Activated CD4-positive, alpha-beta T cell treated with anti-CD3 and anti-CD28 coated beads for 36 hours (primary cell): ENCODE results near the gene TMEFF1. TPM values are rescaled to one million over a fixed set of nuclear protein-coding genes. Genes with fewer than 3 reads are reported as not detected.

ENCODE experiments used
- ATAC-seq: fragments of 200-7000 bp; cut with Tn5 transposase; one replicate; pipeline ENCODE4 v1.10.0; 2021; ENCODE audit warnings: mild to moderate bottlenecking, moderate library complexity
- CTCF ChIA-PET: fragments of 350-600 bp; sonication (Branson Sonifier 250); formaldehyde crosslinking; loops from one replicate; lab custom pipeline; 2021; ENCODE audit warnings: antibody characterized with exemption; lab: Charles Lee
- POLR2A ChIA-PET: fragments of 350-600 bp; sonication (Branson Sonifier 250); formaldehyde crosslinking; loops from one replicate; lab custom pipeline; 2021; ENCODE audit warnings: antibody characterized with exemption, inconsistent platforms; lab: Charles Lee
- DNase-seq: peaks from one replicate; pipeline ENCODE4 v3.0.0-alpha.2; 2020
- H3K27ac Mint-ChIP-seq: one replicate; pipeline ENCODE4 v1.8.0; 2021; ENCODE audit warnings: mixed read lengths
- H3K27me3 Mint-ChIP-seq: one replicate; pipeline ENCODE4 v1.8.0; 2021; ENCODE audit warnings: mixed read lengths
- H3K36me3 Mint-ChIP-seq: one replicate; pipeline ENCODE4 v1.8.0; 2021; ENCODE audit warnings: low read depth, mixed read lengths
- H3K4me1 Mint-ChIP-seq: one replicate; pipeline ENCODE4 v1.8.0; 2021; ENCODE audit warnings: mixed read lengths
- H3K4me3 Mint-ChIP-seq: one replicate; pipeline ENCODE4 v1.8.0; 2021; ENCODE audit warnings: mild to moderate bottlenecking, moderate library complexity, mixed read lengths
- H3K9me3 Mint-ChIP-seq: one replicate; pipeline ENCODE4 v1.8.0; 2021; ENCODE audit warnings: low read depth, mixed read lengths
- intact Hi-C, 2 experiments: fragments of 100-400 bp; cut with DNase I in 1 of 2; cut with micrococcal nuclease in 1 of 2; formaldehyde crosslinking; loops; one replicate each; pipeline versions ENCODE4 v1.14.2 to v1.15.1; 2022 to 2024; cut with DNase I, micrococcal nuclease
- total RNA-seq, 2 experiments: library from RNA; stranded (reverse); gene quantifications; one replicate each; pipeline ENCODE4 v1.2.3, GENCODE V29; 2021

The TMEFF1 gene
- total RNA-seq, 2 experiments from 2014 or later, result 0.27 TPM; not detected in 1

GRCh38 chr9:100448266-100448665 is 24.7 kb upstream of the TMEFF1 start:
- H3K36me3 Mint-ChIP-seq, result peaks cover 19% of the 10 kb centered on the region
- POLR2A ChIA-PET, result no interaction called here
- intact Hi-C loops, result no loop called here
- H3K27me3 Mint-ChIP-seq, result no peaks in the 10 kb centered on the region
- no peaks in the 10 kb centered on the region for H3K9me3 Mint-ChIP-seq
- no peak overlapping the region for H3K4me3 Mint-ChIP-seq
- peaks cover 7% of the 10 kb centered on the region for H3K4me1 Mint-ChIP-seq
- no peak for ATAC-seq
- DNase-seq, result no peak
- CTCF ChIA-PET, result no interaction called here
- no peak overlapping the region for H3K27ac Mint-ChIP-seq

- no peak for DNase-seq
- POLR2A ChIA-PET, result no interaction called here
- ATAC-seq, result peak; percentile 55
- Mint-ChIP-seq H3K4me1 (peaks cover 7% of the 10 kb centered on the region), H3K4me3 (no peak overlapping the region), H3K27me3 (no peaks in the 10 kb centered on the region), H3K36me3 (peaks cover 17% of the 10 kb centered on the region), H3K9me3 (no peaks in the 10 kb centered on the region), H3K27ac (no peak overlapping the region)
- CTCF ChIA-PET, result no interaction called here
- intact Hi-C loops, result no loop called here
Observed at GRCh38 chr9:100449420-100449819, 23.5 kb upstream of the TMEFF1 start.

GRCh38 chr9:100452894-100453293 is 20.1 kb upstream of the TMEFF1 start:
- DNase-seq, result no peak
- Mint-ChIP-seq H3K9me3 (no peaks in the 10 kb centered on the region), H3K4me3 (no peak overlapping the region), H3K4me1 (peaks cover 7% of the 10 kb centered on the region), H3K27me3 (no peaks in the 10 kb centered on the region), H3K27ac (no peak overlapping the region), H3K36me3 (peaks cover 16% of the 10 kb centered on the region)
- ATAC-seq, result no peak
- ChIA-PET CTCF (interaction anchor here (1.8 kb wide), 1 partner anchor 15 kb away, joined by 7 read pairs; no protein-coding TSS in a partner anchor), POLR2A (no interaction called here)
- intact Hi-C loops, result no loop called here

DNA sequence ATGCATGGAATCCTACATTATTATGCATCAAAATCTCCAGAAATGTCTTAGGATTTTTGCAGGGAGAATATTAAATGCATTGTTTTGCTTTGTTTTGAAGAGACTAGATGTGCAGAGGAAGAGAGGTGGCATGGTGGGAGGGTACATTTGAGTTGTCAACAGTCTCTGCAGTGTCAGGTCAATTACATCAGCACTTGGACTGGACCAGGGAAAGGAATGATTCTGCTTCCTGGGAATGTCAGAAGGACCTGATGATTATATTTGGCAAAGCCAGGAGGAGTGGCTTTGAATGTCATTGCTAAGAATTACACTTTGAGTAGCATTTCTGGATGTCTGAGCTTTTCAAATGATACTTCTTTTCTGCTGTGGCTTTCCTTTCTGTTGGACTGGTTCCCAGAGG is 17.5 kb upstream of the TMEFF1 start:
- CTCF ChIA-PET, result no interaction called here
- Mint-ChIP-seq H3K9me3 (no peaks in the 10 kb centered on the region), H3K27me3 (no peaks in the 10 kb centered on the region), H3K4me3 (no peak overlapping the region), H3K27ac (no peak overlapping the region), H3K36me3 (peaks cover 15% of the 10 kb centered on the region), H3K4me1 (no peaks in the 10 kb centered on the region)
- DNase-seq (no peak), ATAC-seq (no peak)
- POLR2A ChIA-PET, result no interaction called here
- intact Hi-C loops, result no loop called here

DNA sequence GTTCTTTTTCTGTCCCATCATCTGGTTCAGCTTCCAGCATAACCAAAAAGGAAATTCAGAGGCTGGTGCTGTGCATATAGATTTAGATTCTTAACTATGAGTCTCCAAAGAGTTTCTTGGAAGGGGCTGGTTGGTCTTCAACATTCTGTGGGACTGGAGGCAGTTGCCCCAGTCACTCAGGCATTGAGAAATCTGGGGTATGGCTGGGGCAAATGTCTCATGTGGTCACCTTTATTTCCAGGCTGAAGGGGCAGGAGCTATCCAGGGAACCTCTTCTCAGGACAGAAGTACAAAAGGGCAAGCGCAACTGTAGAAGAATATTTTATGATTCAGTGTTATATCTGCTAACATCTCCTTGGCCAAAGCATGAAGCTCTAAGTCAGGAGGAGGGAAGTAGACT is 15.4 kb upstream of the TMEFF1 start:
- ChIA-PET CTCF (no interaction called here), POLR2A (no interaction called here)
- no peaks in the 10 kb centered on the region for H3K27me3 Mint-ChIP-seq
- no peaks in the 10 kb centered on the region for H3K9me3 Mint-ChIP-seq
- intact Hi-C loops, result no loop called here
- peaks cover 3% of the 10 kb centered on the region for H3K36me3 Mint-ChIP-seq
- no peak overlapping the region for H3K4me3 Mint-ChIP-seq
- no peaks in the 10 kb centered on the region for H3K4me1 Mint-ChIP-seq
- no peak overlapping the region for H3K27ac Mint-ChIP-seq
- DNase-seq (no peak), ATAC-seq (no peak)

GRCh38 chr9:100459963-100460362 is 13.0 kb upstream of the TMEFF1 start:
- no peak overlapping the region for H3K4me3 Mint-ChIP-seq
- ATAC-seq (no peak), DNase-seq (no peak)
- peaks cover 1% of the 10 kb centered on the region for H3K27me3 Mint-ChIP-seq
- no peak overlapping the region for H3K27ac Mint-ChIP-seq
- no peaks in the 10 kb centered on the region for H3K4me1 Mint-ChIP-seq
- CTCF ChIA-PET, result interaction anchor here (0.7 to 1.3 kb wide), 3 partner anchors 9 to 34 kb away, joined by 3 to 4 read pairs (median 4); no protein-coding TSS in a partner anchor
- H3K36me3 Mint-ChIP-seq, result no peaks in the 10 kb centered on the region
- POLR2A ChIA-PET, result no interaction called here
- no peaks in the 10 kb centered on the region for H3K9me3 Mint-ChIP-seq
- intact Hi-C loops, result no loop called here

DNA sequence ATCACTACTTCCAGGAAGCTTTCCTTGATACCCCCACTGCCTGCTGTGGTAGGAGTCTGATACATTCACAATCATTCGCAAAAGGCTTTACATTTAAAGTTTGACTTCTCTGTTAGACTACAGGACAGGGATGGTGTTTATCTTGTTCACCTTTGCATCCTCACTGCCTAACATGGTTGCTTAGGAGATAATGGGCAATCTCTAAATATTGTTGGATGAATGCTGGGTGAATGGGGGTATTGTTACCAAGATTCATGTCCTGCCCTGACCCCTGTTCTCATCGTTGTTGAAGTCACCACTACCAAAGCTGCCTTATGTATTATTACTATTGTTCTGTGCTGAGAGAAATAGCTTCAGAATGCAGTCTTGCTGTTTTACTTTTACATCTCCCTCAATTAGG is 7.7 kb upstream of the TMEFF1 start:
- Mint-ChIP-seq H3K9me3 (no peaks in the 10 kb centered on the region), H3K4me3 (no peak overlapping the region), H3K4me1 (no peaks in the 10 kb centered on the region), H3K36me3 (no peaks in the 10 kb centered on the region), H3K27me3 (peaks cover 3% of the 10 kb centered on the region), H3K27ac (no peak overlapping the region)
- no peak for ATAC-seq
- CTCF ChIA-PET, result interaction anchor here (2.1 to 3.3 kb wide), 2 partner anchors 12 to 27 kb away, joined by 12 to 13 read pairs; no protein-coding TSS in a partner anchor
- DNase-seq, result no peak
- POLR2A ChIA-PET, result no interaction called here
- intact Hi-C loops, result no loop called here

- no peak for DNase-seq
- no peaks in the 10 kb centered on the region for H3K9me3 Mint-ChIP-seq
- peaks cover 5% of the 10 kb centered on the region for H3K27me3 Mint-ChIP-seq
- H3K27ac Mint-ChIP-seq, result no peak overlapping the region
- ChIA-PET POLR2A (no interaction called here), CTCF (interaction anchor here (0.9 to 3.3 kb wide), 3 partner anchors 12 to 31 kb away, joined by 3 to 13 read pairs (median 12); no protein-coding TSS in a partner anchor)
- H3K4me1 Mint-ChIP-seq, result no peaks in the 10 kb centered on the region
- intact Hi-C loops, result no loop called here
- ATAC-seq, result no peak
- no peaks in the 10 kb centered on the region for H3K36me3 Mint-ChIP-seq
- no peak overlapping the region for H3K4me3 Mint-ChIP-seq
Observed at GRCh38 chr9:100465761-100466160, 7.2 kb upstream of the TMEFF1 start.

DNA sequence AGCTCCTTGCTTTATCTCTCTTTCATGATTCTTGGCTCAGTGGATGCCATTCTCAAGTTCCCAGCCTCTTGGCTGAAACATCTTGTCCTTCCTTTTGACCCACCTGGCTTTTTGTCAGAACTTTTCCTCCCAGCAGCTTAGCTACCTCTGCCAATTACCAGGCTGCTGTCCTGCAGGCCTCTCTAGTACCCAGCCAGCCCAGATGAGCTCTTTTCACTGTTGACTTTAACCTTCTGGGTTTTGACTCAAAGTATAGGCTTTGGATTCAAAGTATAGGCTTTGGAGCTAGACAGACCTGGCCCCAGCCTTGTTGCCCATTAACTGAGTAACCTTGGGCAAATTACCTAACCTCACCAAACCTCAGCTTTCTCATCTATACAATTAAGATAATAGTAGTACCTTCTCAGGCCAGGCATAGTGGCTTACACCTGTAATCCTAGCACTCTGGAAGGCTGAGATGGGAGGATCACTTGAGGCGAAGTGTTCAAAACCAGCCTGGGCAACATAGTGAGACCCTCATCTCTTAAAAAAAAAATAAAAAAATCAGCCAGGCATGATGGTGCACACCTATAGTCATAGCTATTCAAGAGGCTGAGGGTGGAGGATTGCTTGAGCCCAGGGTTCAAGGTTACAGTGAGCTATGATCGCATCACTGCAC is 6.6 kb upstream of the TMEFF1 start:
- no peak overlapping the region for H3K4me3 Mint-ChIP-seq
- intact Hi-C loops, result no loop called here
- H3K27ac Mint-ChIP-seq, result no peak overlapping the region
- DNase-seq (no peak), ATAC-seq (no peak)
- no peaks in the 10 kb centered on the region for H3K4me1 Mint-ChIP-seq
- no peaks in the 10 kb centered on the region for H3K9me3 Mint-ChIP-seq
- ChIA-PET POLR2A (no interaction called here), CTCF (interaction anchor here (0.9 to 3.3 kb wide), 3 partner anchors 11 to 32 kb away, joined by 3 to 13 read pairs (median 12); no protein-coding TSS in a partner anchor)
- H3K36me3 Mint-ChIP-seq, result no peaks in the 10 kb centered on the region
- H3K27me3 Mint-ChIP-seq, result peaks cover 5% of the 10 kb centered on the region

DNA sequence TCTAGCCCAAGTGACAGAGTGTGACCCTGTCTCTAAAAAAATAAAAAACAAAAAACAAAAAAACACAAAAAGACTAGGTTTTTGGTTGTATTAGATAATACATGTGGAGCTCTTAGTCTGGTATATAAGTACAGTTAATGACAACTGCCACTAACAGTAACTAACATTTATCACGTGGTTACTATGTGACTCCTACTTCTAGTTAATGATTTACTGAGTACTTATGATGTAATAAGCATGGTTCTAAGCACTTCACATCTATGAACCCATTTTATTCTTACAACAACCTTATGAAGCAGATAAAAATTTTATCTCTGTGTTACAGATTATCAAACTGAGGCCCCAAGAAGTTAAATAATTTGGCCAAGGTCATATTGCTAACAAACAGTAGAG is 6.1 kb upstream of the TMEFF1 start:
- intact Hi-C loops, result no loop called here
- ChIA-PET POLR2A (no interaction called here), CTCF (interaction anchor here (0.9 to 3.3 kb wide), 3 partner anchors 11 to 32 kb away, joined by 3 to 13 read pairs (median 12); no protein-coding TSS in a partner anchor)

DNA sequence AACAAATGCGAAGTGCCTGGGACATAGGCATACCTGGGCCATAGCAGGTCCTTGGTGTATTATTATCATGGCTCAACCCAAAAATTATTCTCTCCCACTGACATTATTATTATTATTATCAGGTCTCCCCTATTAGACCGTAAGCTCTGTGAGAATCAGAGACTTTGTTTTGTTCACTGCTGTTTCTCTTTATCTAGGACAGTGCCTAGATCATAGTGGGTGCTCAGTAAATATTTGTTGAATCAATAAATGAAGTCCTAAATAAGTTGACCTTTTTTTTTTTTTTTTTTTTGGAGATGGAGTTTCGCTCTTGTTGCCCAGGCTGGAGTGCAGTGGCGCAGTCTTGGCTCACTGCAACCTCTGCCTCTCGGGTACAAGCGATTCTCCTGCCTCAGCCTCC is 4.9 kb upstream of the TMEFF1 start:
- peaks cover 15% of the 10 kb centered on the region for H3K27me3 Mint-ChIP-seq
- H3K36me3 Mint-ChIP-seq, result no peaks in the 10 kb centered on the region
- ChIA-PET POLR2A (no interaction called here), CTCF (no interaction called here)
- ATAC-seq (no peak), DNase-seq (no peak)
- no peak overlapping the region for H3K4me3 Mint-ChIP-seq
- no peaks in the 10 kb centered on the region for H3K9me3 Mint-ChIP-seq
- intact Hi-C loops, result no loop called here
- H3K27ac Mint-ChIP-seq, result no peak overlapping the region
- H3K4me1 Mint-ChIP-seq, result peaks cover 3% of the 10 kb centered on the region

More for the DNA sequence above, 6.1 kb upstream of the TMEFF1 start:
- Mint-ChIP-seq H3K4me3 (no peak overlapping the region), H3K36me3 (no peaks in the 10 kb centered on the region), H3K9me3 (no peaks in the 10 kb centered on the region), H3K27ac (no peak overlapping the region), H3K27me3 (peaks cover 7% of the 10 kb centered on the region), H3K4me1 (no peaks in the 10 kb centered on the region)
- ATAC-seq (no peak), DNase-seq (no peak)

DNA sequence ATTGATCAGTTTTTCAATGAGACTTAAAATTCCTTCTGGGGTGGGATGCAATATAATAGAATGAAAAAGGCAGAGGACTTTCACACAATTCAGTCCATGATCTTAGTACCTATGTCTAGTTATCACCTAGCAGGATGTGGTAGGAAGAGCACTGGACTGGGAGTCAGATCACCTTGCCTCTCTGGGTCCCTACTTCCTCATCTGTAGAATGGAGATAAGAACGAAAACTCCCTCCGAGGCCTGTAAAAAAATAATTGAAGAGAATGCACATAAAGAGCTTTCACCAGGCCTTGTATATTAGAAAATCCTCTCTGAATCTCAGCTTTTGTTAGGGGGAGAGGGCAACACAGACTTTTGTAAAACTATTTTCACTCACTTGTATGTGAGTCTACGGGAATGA is 681 bp upstream of the TMEFF1 start:
- Mint-ChIP-seq H3K27ac (no peak overlapping the region), H3K27me3 (peaks cover 29% of the 10 kb centered on the region), H3K9me3 (no peaks in the 10 kb centered on the region), H3K4me1 (peaks cover 8% of the 10 kb centered on the region), H3K4me3 (peak overlapping the region; percentile 39), H3K36me3 (no peaks in the 10 kb centered on the region)
- no peak for ATAC-seq
- intact Hi-C loops, result loop anchor here in 1 of 2 experiments (2.0 to 10.0 kb wide), 2 partner anchors 119 to 923 kb away; partner anchors contain the start of genes MRPL50, TEX10 and ZNF189
- DNase-seq, result no peak
- POLR2A ChIA-PET, result interaction anchor here (0.5 kb wide), 1 partner anchor 121 kb away, joined by 3 read pairs; no protein-coding TSS in a partner anchor
- CTCF ChIA-PET, result interaction anchor here (1.1 to 1.6 kb wide), 2 partner anchors 8 to 148 kb away, joined by 4 to 5 read pairs; no protein-coding TSS in a partner anchor
